ENCODE results near the gene UNC5A.

UNC5A gene

DNA sequence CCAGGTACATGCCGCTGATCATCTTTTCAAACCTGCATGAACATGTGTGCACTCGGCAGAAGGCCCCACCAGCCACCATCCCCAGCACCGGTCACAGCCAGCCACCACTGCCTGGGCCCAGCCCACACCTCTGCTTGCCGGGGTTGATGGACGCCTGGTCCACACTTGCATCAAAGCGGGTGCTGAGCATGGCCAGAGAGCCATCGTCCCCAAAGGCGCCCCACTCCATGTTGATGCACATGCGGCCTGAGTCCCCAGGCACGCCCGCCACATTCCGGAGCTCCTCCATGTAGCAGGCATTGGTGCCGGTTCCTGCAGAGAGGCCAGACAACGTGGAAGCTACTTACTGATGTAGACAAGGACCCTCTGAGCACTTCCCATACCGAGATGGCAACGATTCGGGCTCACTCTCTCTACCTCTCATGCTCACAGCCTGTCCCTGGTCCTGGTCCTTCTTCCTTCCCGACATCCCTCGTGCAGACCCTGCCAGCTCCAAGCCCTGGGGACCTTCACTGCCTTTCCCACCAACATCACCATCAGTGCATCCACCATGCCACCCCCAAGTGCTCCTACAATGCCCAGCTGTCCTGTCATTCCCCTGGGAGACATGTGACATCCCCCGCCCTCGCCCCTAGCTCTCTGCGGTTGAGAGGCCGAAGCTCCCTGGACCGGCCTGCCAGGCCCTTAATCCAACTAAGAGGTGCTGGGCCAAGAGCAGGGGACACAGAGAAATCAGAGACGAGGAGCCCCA, 71.6 kb downstream of the UNC5A start:
- DNase-seq, result no peak

DNA sequence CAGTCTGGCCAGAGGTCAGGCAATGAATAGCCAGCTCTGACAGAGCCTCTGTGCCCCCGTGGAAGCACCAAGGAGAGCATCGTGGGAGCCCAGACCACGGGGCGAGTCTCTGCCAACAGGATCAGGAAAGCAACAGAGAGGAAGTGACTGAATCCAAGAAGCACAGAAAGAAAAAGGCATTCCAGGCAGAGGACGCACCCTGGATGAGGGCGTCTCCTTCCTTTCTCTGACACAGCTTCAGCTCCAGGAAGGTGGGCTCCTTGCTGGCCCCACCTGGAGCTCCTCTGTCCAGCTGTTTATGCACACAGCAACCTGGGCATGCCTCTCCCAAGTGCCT, 72.2 kb downstream of the UNC5A start:
- DNase-seq, result no peak

DNA sequence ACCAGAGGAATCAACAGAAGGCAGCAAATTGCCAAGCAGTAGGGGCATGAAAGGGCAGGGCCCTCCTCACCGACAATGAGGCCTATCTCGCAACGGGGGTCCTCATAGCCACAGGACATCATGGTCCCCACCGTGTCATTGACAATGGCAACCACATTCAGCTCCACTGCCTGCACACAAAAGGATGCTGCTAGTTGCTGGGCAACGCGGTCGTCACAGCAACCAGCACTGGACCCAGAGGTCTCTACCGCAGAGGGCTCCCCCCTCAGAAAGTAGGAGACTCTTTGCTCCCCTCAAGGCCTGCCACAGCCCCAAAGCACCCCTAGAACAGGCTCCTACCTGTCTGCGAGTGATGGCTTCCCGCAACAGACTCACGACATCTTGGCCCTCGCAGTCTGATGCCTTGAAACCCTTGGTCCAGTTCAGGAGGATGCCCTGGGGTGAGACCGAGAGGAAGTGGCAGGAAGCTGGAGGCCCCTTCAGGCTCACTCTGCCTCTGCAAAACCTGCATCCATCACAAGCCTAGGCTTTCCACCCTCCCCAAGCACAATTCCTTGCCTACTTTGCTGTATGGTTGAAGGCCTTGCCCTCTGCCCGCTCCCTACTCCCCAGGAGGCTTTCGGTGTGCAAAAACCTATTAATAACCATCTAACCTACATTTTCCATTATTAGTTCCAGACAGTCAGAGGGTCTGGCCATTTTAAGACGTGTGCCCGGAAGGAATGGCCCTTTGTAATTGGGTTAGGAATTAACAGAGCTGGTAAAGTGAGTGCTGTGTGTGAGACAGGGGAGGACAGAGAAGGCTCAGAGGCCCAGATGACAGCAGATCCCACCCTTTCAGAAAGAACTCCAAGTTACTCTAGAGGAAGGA, 73.6 kb downstream of the UNC5A start:
- no peak for DNase-seq

- DNase-seq, result no peak
Observed at GRCh38 chr5:176884571-176884890, 74.2 kb downstream of the UNC5A start.

DNA sequence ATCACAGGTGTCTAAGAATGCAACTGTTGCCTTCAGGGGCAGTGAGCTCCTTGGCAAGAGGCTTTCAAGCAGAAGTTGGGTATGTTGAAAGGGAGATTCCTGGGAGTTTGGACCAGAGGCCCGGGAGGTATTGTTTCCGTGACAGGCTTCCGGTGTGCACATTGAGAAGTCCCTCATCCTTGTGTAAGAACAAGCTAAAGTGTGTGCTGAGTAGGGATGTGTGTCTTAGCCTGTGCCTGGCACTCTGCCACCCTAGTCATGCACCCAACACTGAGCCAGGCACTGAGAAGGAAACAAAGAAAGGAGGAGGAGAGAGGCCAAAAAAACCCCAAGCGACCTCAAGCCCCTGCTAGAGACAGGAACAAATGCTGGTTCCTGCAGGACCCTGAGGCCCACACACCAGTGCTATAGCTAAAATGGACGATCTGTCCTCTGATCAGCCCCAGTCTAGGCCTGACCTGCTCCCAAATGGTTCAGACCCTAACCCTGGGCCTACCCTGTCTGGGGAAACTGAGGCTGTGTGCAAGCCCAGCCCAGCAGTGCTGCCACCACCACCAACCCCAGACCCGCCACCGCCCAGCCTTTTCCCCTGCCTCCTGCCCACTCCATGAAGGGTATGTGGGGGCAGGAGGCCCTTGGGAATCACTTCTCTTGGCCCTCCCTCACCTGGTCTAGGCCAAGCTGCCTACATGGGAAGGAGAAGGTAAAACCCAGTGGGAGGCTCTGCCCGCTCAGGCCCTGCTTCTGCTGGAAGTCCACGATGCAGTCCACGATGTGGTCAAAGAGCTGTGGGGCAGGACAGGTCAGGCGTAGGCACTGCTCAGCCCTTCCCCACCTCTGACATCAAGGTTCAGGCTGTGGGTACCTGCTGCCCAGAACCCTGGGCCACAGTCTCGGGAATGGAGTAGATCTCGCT, 76.2 kb downstream of the UNC5A start:
- no peak for DNase-seq

DNA sequence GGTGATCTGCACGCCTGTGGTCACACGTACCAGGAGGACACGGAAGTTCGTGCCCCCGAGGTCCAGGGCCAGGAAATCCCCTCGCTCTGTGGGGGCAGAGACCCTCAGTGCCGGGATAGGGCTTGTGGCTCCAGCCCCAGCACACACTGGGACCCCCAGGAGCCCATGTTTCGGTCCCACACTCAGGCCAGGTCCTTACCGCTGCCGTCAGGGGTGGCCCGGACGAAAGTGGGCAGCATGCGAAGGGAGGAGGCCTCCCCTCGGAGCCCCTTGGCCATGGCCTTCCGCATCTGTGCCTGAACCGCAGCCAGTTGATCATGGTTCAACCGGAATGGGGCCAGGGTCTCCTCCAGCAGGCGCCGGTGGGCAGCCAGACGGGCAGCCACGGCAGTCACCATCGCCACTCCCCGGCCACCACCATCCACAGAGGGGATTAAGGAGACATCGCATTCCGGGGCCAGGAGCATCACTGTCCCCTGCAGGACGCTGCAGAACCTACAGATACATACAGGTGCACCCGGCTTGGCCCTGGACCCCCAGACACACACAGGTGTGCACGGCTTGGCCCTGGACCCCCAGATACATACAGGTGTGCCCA, 77.0 kb downstream of the UNC5A start:
- no peak for DNase-seq

GRCh38 chr5:176888016-176888864, 77.9 kb downstream of the UNC5A start:
- DNase-seq, result no peak

DNA sequence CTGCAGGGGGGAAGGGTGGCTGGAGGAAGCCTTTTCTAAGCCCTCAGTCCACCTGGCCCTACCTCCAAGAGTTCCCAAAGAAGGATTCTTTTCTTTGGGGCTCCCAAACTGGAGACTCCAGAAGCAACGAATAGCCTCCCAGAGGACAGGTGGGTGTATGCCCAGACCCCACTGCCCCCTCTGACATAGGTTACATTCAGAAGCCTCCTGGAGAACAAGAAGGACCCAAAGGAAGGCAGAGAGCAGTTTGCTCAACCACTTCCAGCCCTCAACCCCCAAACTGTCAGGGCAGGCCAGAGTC, 78.5 kb downstream of the UNC5A start:
- no peak for DNase-seq

GRCh38 chr5:176889321-176890280, 79.2 kb downstream of the UNC5A start:
- no peak for DNase-seq

- no peak for DNase-seq
Observed at GRCh38 chr5:176890455-176891330, 80.3 kb downstream of the UNC5A start.

GRCh38 chr5:176891331-176891958, 81.1 kb downstream of the UNC5A start:
- no peak for DNase-seq

- DNase-seq, result no peak
Observed at GRCh38 chr5:176892663-176893062, 82.3 kb downstream of the UNC5A start.

GRCh38 chr5:176894298-176894697, 83.9 kb downstream of the UNC5A start:
- no peak for DNase-seq

- DNase-seq, result no peak
Observed at GRCh38 chr5:176895831-176896230, 85.5 kb downstream of the UNC5A start.

DNA sequence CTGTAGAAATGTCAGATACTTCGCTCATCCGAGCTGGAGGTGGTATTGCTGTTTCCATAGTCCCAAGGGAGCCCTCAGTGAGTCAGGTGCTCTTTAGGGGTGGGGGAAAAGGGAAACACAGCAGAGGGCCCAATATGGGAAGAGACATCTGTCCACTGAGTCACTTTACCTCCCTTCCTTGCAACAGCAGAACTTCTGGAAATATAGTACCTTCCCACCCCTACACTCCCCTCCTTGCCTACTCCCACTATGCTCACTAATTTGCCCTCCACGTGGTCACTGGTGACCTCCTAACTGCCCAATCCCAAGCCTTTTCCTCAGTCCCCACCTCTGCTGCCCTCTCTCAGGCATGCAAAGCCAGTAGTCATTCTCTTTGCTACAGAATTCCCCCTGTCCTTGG, 86.9 kb downstream of the UNC5A start:
- no peak for DNase-seq

DNA sequence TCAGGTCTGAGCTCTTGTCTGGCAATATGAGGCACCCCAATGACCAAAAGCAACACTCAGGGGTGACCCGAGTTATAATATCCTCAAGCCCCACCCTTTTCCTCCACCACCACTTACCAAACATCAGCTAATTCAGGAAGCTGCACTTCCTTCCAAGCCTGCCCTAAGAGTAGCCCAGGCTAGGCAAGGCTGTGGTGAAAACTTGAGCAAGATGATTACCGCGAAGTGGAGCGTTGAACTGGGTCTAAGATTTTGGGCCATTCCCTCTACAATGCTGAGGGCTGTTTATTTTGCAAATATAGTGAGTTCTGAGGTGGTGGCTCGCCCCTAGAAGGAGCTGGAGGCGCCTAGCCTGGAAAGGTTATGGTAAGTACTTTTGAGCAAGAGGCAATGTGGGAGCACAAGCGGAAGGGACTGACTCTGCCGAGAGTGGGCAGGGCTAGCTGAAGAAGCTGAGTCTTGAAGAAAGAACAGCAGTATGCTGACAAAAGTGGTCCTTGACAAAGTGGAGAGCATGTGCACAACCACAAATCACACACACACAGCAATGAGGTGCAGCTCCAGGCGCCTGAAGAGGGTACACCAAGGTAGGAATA, 89.0 kb downstream of the UNC5A start, which contains the start of gene HK3:
Gene HK3 (minus strand): TSS at position 51 of the 596 bp plus-strand sequence. CDS start 3,187 bp downstream, outside the sequence.
- DNase-seq, result no peak

GRCh38 chr5:176899946-176900779, 89.8 kb downstream of the UNC5A start:
- DNase-seq, result no peak

DNA sequence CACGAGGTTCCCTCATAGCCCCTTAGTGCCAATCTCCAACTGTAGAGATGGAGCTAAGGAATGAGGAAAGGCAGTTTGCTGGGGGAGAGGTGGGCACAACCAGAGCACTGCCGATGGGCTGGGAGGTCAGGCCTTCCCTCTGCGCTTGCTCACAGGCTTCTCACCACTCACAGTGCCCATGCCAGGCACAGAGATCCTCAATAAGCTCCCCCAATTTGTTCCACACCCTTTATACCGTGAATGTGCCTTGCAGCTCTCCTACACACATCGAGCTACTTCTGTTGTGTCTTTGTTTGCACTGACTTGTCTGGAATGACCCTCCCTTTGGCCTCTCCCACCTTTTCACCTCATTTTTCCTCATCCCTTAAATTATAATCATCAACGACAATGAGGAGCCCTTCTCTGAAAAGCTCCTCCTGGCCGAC, 90.4 kb downstream of the UNC5A start:
- no peak for DNase-seq

Measured in SHP77 treated with DMSO at 0.1 percent for 48 hours (cell line).